HUES64 (cell line): ENCODE measurements around the gene SRSF9.

Experiments
- H3K27ac ChIP-seq: 2 replicates; pipeline ENCODE4 v1.7.0; 2013; ENCODE audit warnings: low read depth, low read length, inconsistent platforms
- H3K27me3 ChIP-seq: 2 replicates; pipeline ENCODE4 v1.6.1; 2013; ENCODE audit warnings: mild to moderate bottlenecking, low read length; ENCODE audit not compliant: insufficient read depth
- H3K36me3 ChIP-seq: 2 replicates; pipeline ENCODE4 v1.6.1; 2013; ENCODE audit warnings: mild to moderate bottlenecking, low read length; ENCODE audit not compliant: insufficient read depth
- H3K4me1 ChIP-seq: 2 replicates; pipeline ENCODE4 v1.6.1; 2013; ENCODE audit warnings: mild to moderate bottlenecking, low read length, moderate library complexity; ENCODE audit not compliant: insufficient read depth
- H3K4me3 ChIP-seq: 2 replicates; pipeline ENCODE4 v1.5.1; 2013; ENCODE audit warnings: mild to moderate bottlenecking, low read length, moderate library complexity
- H3K9ac ChIP-seq: 2 replicates; pipeline ENCODE4 v1.6.1; 2013; ENCODE audit warnings: mild to moderate bottlenecking, low read depth, low read length
- H3K9me3 ChIP-seq: 2 replicates; pipeline ENCODE4 v1.6.1; 2013; ENCODE audit warnings: low read depth, low read length; ENCODE audit not compliant: insufficient read depth
- whole genome bisulfite sequencing: fragments of 150-250, 120-280 bp; methylation state at CpG from one replicate; pipeline ENCODE4 v1.1.7; 2013; ENCODE audit warnings: missing lambda C conversion rate; 5-methylcytosine and 5-hydroxymethylcytosine counted together

Gene SRSF9

GRCh38 chr12:120480211-120480610 lies 10.7 kb upstream of the SRSF9 start:
- H3K9ac ChIP-seq = no peak overlapping the region
- 94% methylated on average over 1 of the region's 1 CpG for WGBS
- H3K27ac ChIP-seq = no peak overlapping the region
- H3K9me3 ChIP-seq = no peaks in the 10 kb centered on the region
- no peaks in the 10 kb centered on the region for H3K27me3 ChIP-seq
- no peak overlapping the region for H3K4me3 ChIP-seq
- no peaks in the 10 kb centered on the region for H3K4me1 ChIP-seq
- H3K36me3 ChIP-seq = no peaks in the 10 kb centered on the region

- H3K27me3 ChIP-seq = no peaks in the 10 kb centered on the region
- H3K36me3 ChIP-seq = no peaks in the 10 kb centered on the region
- no peak overlapping the region for H3K27ac ChIP-seq
Observed at GRCh38 chr12:120479458-120479857, 9.9 kb upstream of the SRSF9 start.

GRCh38 chr12:120475643-120476042 lies 6.1 kb upstream of the SRSF9 start:
- H3K4me1 ChIP-seq = peaks cover 6% of the 10 kb centered on the region; the same call in 1 of the 2 replicates
- no peaks in the 10 kb centered on the region for H3K36me3 ChIP-seq
- H3K27me3 ChIP-seq = no peaks in the 10 kb centered on the region
- H3K9me3 ChIP-seq = no peaks in the 10 kb centered on the region
- H3K4me3 ChIP-seq = no peak overlapping the region
- H3K27ac ChIP-seq = no peak overlapping the region
- 100% methylated on average over 1 of the region's 1 CpG for WGBS
- no peak overlapping the region for H3K9ac ChIP-seq

More at GRCh38 chr12:120479458-120479857, 9.9 kb upstream of the SRSF9 start:
- Histone ChIP-seq H3K9ac (no peak overlapping the region), H3K4me1 (peaks cover 6% of the 10 kb centered on the region; the same call in 1 of the 2 replicates), H3K4me3 (no peak overlapping the region), H3K9me3 (no peaks in the 10 kb centered on the region)
- WGBS = 83% methylated on average over 1 of the region's 1 CpG

- H3K4me3 ChIP-seq = no peak overlapping the region
- no peak overlapping the region for H3K27ac ChIP-seq
- no peaks in the 10 kb centered on the region for H3K9me3 ChIP-seq
- H3K4me1 ChIP-seq = peaks cover 6% of the 10 kb centered on the region; the same call in 1 of the 2 replicates
- no peak overlapping the region for H3K9ac ChIP-seq
- no peaks in the 10 kb centered on the region for H3K27me3 ChIP-seq
- H3K36me3 ChIP-seq = no peaks in the 10 kb centered on the region
- 33% methylated on average over 2 of the region's 2 CpGs for WGBS
Observed at GRCh38 chr12:120474616-120474960, 5.0 kb upstream of the SRSF9 start.

GRCh38 chr12:120473807-120474615 lies 4.5 kb upstream of the SRSF9 start:
- Histone ChIP-seq H3K27me3 (no peaks in the 10 kb centered on the region), H3K9me3 (no peaks in the 10 kb centered on the region), H3K4me1 (peaks cover 6% of the 10 kb centered on the region; the same call in 1 of the 2 replicates), H3K27ac (no peak overlapping the region), H3K9ac (no peak overlapping the region), H3K4me3 (no peak overlapping the region), H3K36me3 (no peaks in the 10 kb centered on the region)
- 87% methylated on average over 6 of the region's 6 CpGs for WGBS

GRCh38 chr12:120472521-120472920 lies 3.0 kb upstream of the SRSF9 start:
- H3K9ac ChIP-seq = no peak overlapping the region
- H3K9me3 ChIP-seq = no peaks in the 10 kb centered on the region
- H3K36me3 ChIP-seq = peaks cover 2% of the 10 kb centered on the region; the same call in 1 of the 2 replicates
- H3K4me1 ChIP-seq = peaks cover 6% of the 10 kb centered on the region; the same call in 1 of the 2 replicates
- H3K27ac ChIP-seq = no peak overlapping the region
- no peaks in the 10 kb centered on the region for H3K27me3 ChIP-seq
- H3K4me3 ChIP-seq = no peak overlapping the region

DNA sequence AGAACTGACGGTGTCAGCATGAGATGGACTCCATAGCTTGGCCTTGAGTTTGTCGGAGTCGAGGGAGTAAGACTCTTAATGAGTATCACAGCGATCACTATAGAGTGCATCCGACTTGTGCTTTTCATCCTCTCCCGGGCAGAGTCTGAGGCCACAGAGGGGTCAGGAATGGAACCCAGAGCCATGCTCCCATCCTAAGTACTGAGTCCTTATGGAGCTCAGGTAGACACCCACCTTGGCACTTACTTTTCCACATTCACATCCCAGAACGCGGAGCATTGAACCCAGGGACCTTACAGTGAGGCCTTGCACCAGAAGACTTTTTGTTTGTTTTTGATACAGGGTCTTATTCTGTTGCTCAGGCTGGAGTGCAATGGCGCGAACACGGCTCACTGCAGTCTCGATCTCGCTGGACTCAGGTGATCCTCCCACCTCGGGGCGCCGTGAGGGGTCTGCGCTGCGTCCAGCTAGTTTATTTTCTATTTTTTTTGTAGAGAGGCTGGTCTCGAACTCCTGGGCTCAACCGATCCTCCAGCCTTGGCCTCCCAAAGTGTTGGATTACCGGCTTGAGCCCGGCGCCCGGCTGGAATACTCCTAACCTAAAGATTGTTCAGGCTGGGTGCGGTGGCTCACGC lies 719 bp upstream of the SRSF9 start:
- no peaks in the 10 kb centered on the region for H3K27me3 ChIP-seq
- H3K4me1 ChIP-seq = peaks cover 10% of the 10 kb centered on the region; the same call in 1 of the 2 replicates
- WGBS = 71% methylated on average over 26 of the region's 26 CpGs
- H3K9ac ChIP-seq = peak overlapping the region; percentile 99
- peak overlapping the region; percentile 83 for H3K4me3 ChIP-seq
- peak overlapping the region; percentile 99; the same call in 1 of the 2 replicates for H3K27ac ChIP-seq
- H3K36me3 ChIP-seq = peaks cover 24% of the 10 kb centered on the region
- no peaks in the 10 kb centered on the region for H3K9me3 ChIP-seq

GRCh38 chr12:120468821-120469449 lies 613 bp downstream of the SRSF9 start:
- Histone ChIP-seq H3K27ac (peak overlapping the region; percentile 99), H3K36me3 (peaks cover 37% of the 10 kb centered on the region), H3K4me1 (peaks cover 4% of the 10 kb centered on the region; the same call in 1 of the 2 replicates), H3K9ac (peak overlapping the region; percentile 99), H3K4me3 (peak overlapping the region; percentile 83), H3K9me3 (no peaks in the 10 kb centered on the region), H3K27me3 (no peaks in the 10 kb centered on the region)
- under 1% methylated on average over 56 of the region's 57 CpGs for WGBS

DNA sequence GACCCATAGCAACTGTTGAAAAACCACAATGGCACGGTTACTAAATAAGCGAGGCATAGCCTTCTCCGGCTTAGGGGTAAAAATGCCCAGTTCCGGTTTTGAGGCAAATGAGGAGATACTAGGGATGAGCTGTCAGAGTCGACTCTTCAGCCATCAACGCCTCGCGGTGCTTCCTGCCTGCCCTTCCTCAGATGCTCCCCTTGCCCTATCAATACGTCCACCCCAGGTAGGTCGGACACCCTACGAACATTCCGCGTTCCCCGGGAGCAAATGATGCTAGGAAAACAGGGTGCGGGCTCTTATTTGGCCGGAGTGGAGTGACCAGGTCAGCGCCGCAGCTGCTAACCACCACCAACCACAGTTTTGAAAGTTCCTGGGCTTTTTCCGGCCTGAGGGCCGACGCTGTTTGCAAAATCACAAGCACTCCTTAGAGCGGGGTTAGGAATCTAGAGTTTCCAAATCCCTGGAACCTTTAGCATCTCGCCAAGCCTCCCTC lies 1.2 kb downstream of the SRSF9 start:
- H3K9me3 ChIP-seq = no peaks in the 10 kb centered on the region
- peak overlapping the region; percentile 83 for H3K4me3 ChIP-seq
- H3K9ac ChIP-seq = peak overlapping the region; percentile 99
- WGBS = 5% methylated on average over 23 of the region's 23 CpGs
- H3K4me1 ChIP-seq = peaks cover 4% of the 10 kb centered on the region; the same call in 1 of the 2 replicates
- peak overlapping the region; percentile 99 for H3K27ac ChIP-seq
- H3K36me3 ChIP-seq = peaks cover 43% of the 10 kb centered on the region
- no peaks in the 10 kb centered on the region for H3K27me3 ChIP-seq

DNA sequence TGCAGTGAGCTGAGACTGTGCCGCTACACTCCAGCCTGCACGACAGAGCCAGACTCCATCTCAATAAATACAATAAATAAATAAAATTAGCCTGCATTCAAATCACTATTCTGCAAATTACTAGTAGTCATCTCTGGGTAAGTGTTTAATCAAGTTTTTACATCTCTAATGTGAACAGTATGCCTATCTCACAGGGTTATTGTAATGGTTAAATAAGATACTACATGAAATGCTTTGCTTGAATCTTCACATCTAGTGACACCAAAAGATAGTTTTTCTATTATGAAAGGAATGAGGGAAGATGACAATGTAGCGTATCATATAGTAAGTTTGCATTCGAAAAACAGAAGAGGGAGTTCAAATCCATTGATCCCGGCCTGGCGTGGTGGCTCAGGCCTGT lies 2.1 kb downstream of the SRSF9 start:
- 97% methylated on average over 6 of the region's 6 CpGs for WGBS
- Histone ChIP-seq H3K36me3 (peaks cover 52% of the 10 kb centered on the region), H3K9ac (no peak overlapping the region), H3K4me3 (no peak overlapping the region), H3K9me3 (no peaks in the 10 kb centered on the region), H3K27me3 (no peaks in the 10 kb centered on the region), H3K27ac (no peak overlapping the region), H3K4me1 (peaks cover 4% of the 10 kb centered on the region; the same call in 1 of the 2 replicates)
